C4-2B (cell line): Measurements from ENCODE around the gene CTDSPL.
"Not testable (repeated sequence)": the region's sequence is repeated elsewhere in the genome, so short reads cannot be mapped to it uniquely, and the experiment has no call there.

ENCODE experiments used
- CTCF ChIP-seq: fragments of 450-650 bp; conservative IDR thresholded peaks from 2 replicates; pipeline ENCODE4 v1.5.1; 2017; ENCODE audit warnings: mild to moderate bottlenecking
- ZFX ChIP-seq: fragments of 450-650 bp; IDR thresholded peaks from 2 replicates; pipeline ENCODE4 v1.6.1; 2017

DNA sequence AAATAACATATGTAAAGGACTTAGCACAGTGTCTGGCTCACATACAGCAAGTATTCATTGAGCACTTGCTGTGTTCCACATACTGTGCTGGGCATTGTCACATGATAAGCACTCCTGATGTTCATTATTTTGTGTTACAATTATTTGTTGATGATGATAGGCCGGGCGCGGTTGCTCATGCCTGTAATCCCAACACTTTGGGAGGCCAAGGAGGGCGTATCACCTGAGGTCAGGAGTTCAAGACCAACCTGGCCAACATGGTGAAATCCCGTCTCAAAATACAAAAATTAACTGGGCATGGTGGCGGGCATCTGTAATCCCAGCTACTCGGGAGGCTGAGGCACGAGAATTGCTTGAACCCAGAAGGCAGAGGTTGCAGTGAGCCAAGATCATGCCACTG lies 110.4 kb downstream of the CTDSPL start:
- not testable (repeated sequence) for TF ChIP-seq CTCF, ZFX
